ENCODE results near the gene RBP3.

GRCh38 chr10:47303105-47303504, 45.1 kb upstream of the RBP3 start:
- TF ChIP-seq, protein P1, sequence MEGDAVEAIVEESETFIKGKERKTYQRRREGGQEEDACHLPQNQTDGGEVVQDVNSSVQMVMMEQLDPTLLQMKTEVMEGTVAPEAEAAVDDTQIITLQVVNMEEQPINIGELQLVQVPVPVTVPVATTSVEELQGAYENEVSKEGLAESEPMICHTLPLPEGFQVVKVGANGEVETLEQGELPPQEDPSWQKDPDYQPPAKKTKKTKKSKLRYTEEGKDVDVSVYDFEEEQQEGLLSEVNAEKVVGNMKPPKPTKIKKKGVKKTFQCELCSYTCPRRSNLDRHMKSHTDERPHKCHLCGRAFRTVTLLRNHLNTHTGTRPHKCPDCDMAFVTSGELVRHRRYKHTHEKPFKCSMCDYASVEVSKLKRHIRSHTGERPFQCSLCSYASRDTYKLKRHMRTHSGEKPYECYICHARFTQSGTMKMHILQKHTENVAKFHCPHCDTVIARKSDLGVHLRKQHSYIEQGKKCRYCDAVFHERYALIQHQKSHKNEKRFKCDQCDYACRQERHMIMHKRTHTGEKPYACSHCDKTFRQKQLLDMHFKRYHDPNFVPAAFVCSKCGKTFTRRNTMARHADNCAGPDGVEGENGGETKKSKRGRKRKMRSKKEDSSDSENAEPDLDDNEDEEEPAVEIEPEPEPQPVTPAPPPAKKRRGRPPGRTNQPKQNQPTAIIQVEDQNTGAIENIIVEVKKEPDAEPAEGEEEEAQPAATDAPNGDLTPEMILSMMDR (IDR thresholded peaks at IDR 0.05; ENCODE audit: insufficient read depth, low read length) = no peak
- TF ChIP-seq REST (IDR thresholded peaks at IDR 0.05; ENCODE audit: insufficient replicate concordance, low read depth) (no peak), POLR2AphosphoS5 (IDR thresholded peaks at IDR 0.05; ENCODE audit: low read depth) (no peak), GABPA (IDR thresholded peaks at IDR 0.05; ENCODE audit: low read depth) (no peak)
